Measurements from ENCODE around the gene MAP7D2. TPM values are rescaled to one million over a fixed set of nuclear protein-coding genes. Genes with fewer than 3 reads are reported as not detected.

The MAP7D2 gene
- total RNA-seq, 1 donor from 2014 or later, result 0.98 TPM

DNA sequence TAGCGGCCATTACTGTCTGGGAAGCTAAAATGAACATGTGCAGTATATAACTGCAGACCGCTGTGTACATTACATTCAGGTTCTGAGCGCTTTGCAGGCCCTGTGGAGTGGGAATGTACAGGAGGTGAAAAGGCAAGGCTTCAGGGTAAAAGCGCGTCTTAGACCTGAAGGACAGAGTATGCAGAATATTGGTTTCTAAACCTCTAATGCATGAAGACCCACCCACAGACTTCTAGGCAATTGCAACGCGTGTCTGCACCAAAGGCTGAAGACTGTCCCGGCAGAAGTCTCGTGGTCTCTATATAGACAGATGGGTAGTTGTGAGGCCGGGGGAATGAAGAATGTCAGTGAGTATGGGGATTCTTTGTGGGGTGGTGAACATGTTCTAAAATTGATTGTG is 5.4 kb downstream of the MAP7D2 start:
- no peak overlapping the region for H3K27ac ChIP-seq
- no peak for DNase-seq (ENCODE audit: extremely low spot score in 2 of 2)
- TF ChIP-seq POLR2AphosphoS5 (IDR thresholded peaks at IDR 0.05; ENCODE audit: insufficient read depth in 1 of 2, low read depth in 1 of 2) (no peak), POLR2A (IDR thresholded peaks at IDR 0.05) (no peak)
- TF ChIP-seq, protein P1, sequence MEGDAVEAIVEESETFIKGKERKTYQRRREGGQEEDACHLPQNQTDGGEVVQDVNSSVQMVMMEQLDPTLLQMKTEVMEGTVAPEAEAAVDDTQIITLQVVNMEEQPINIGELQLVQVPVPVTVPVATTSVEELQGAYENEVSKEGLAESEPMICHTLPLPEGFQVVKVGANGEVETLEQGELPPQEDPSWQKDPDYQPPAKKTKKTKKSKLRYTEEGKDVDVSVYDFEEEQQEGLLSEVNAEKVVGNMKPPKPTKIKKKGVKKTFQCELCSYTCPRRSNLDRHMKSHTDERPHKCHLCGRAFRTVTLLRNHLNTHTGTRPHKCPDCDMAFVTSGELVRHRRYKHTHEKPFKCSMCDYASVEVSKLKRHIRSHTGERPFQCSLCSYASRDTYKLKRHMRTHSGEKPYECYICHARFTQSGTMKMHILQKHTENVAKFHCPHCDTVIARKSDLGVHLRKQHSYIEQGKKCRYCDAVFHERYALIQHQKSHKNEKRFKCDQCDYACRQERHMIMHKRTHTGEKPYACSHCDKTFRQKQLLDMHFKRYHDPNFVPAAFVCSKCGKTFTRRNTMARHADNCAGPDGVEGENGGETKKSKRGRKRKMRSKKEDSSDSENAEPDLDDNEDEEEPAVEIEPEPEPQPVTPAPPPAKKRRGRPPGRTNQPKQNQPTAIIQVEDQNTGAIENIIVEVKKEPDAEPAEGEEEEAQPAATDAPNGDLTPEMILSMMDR (IDR thresholded peaks at IDR 0.05), result no peak
- no peaks in the 10 kb centered on the region for H3K4me1 ChIP-seq
- H3K9me3 ChIP-seq, result no peaks in the 10 kb centered on the region
- no peaks in the 10 kb centered on the region for H3K27me3 ChIP-seq
- no peaks in the 10 kb centered on the region for H3K36me3 ChIP-seq
- no peak overlapping the region for H3K4me3 ChIP-seq
- intact Hi-C loops (cut with DNase I), result no loop called here

DNA sequence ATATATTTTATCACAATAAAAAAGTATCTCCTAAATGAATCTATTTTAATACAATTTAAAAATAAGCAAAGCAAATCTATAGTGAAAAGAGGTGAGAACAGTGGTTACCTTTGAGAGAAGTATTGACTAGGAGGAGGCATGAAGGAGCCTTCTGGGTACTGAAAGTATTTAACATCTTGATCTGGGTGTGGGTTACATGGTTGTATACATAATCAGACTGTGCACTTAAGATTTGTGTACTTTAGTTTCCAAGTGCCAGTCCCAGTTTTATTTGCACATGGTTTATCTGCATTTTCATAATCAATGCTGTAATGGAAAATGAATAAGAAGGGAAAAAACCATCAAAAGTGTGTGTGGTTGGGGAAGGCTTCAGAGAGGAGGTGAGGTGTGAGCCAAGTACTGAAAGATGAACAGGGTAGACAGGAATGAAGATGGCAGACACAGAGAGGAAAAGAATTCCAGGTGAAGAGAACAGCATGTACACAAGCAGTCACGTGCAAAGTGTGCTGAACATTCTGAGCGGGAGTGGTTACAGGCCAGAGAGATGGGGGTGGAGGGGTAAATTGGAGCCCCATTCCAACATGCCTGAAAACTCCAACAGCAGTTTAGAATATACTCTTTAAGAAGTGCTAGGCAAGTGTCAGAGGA is 14.6 kb downstream of the MAP7D2 start:
- TF ChIP-seq, protein P1 (IDR thresholded peaks at IDR 0.05), result no peak
- TF ChIP-seq POLR2A (IDR thresholded peaks at IDR 0.05) (no peak), POLR2AphosphoS5 (IDR thresholded peaks at IDR 0.05; ENCODE audit: insufficient read depth in 1 of 2, low read depth in 1 of 2) (no peak)
- no peaks in the 10 kb centered on the region for H3K27me3 ChIP-seq
- H3K4me3 ChIP-seq, result no peak overlapping the region
- H3K4me1 ChIP-seq, result no peaks in the 10 kb centered on the region
- intact Hi-C loops (cut with DNase I), result no loop called here
- no peak overlapping the region for H3K27ac ChIP-seq
- no peaks in the 10 kb centered on the region for H3K9me3 ChIP-seq
- DNase-seq (ENCODE audit: extremely low spot score in 2 of 2), result no peak
- H3K36me3 ChIP-seq, result no peaks in the 10 kb centered on the region

DNA sequence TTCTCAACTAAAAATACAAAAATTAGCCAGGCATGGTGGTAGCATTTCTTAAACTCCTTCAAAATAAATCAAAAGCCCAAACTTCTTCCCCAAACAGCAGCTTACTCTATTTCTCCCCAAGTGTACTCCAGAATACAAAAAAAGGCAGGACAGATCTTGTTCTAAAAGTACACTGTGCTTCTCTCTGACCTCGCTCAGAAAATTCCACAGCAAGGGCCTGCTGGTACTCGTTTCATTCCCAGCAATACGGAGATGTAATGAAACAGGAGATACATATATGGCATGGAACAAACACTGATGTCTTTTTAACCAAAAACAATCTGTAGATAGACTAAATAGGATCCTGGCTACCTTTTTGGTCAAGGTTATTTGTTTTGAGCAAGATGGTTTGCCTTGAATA is 25.2 kb downstream of the MAP7D2 start:
- no peaks in the 10 kb centered on the region for H3K4me1 ChIP-seq

DNA sequence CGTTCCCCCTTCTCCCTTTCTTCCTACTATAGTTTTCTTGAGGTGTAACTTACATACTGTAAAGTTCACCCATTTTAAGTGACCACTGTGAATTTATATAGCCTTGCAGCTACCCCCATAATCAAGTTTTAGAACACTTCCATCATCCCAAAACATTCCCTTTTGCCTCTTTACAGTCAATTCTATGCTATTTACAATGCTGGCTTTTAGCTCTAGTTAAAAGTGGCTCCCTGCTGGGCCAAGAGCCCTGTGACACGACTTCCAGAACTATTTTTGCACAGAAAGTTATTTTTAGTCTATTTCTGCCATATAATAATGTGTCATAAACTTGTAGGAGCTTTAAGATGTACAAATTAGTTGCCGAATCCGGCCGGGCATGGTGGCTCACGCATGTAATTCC is 26.9 kb downstream of the MAP7D2 start:
- Histone ChIP-seq H3K9me3 (no peaks in the 10 kb centered on the region), H3K36me3 (no peaks in the 10 kb centered on the region), H3K27ac (no peak overlapping the region), H3K27me3 (no peaks in the 10 kb centered on the region), H3K4me3 (no peak overlapping the region), H3K4me1 (no peaks in the 10 kb centered on the region)
- no peak for DNase-seq (ENCODE audit: extremely low spot score in 2 of 2)
- intact Hi-C loops (cut with DNase I), result no loop called here
- TF ChIP-seq, protein P1 (IDR thresholded peaks at IDR 0.05), result no peak
- TF ChIP-seq POLR2A (IDR thresholded peaks at IDR 0.05) (no peak), POLR2AphosphoS5 (IDR thresholded peaks at IDR 0.05; ENCODE audit: insufficient read depth in 1 of 2, low read depth in 1 of 2) (no peak)

More for the DNA sequence above, 25.2 kb downstream of the MAP7D2 start:
- H3K36me3 ChIP-seq, result no peaks in the 10 kb centered on the region
- H3K9me3 ChIP-seq, result no peaks in the 10 kb centered on the region
- DNase-seq (ENCODE audit: extremely low spot score in 2 of 2), result no peak
- H3K27me3 ChIP-seq, result no peaks in the 10 kb centered on the region
- intact Hi-C loops (cut with DNase I), result no loop called here
- TF ChIP-seq POLR2AphosphoS5 (IDR thresholded peaks at IDR 0.05; ENCODE audit: insufficient read depth in 1 of 2, low read depth in 1 of 2) (no peak), POLR2A (IDR thresholded peaks at IDR 0.05) (no peak)
- TF ChIP-seq, protein P1 (IDR thresholded peaks at IDR 0.05), result no peak
- H3K27ac ChIP-seq, result no peak overlapping the region
- H3K4me3 ChIP-seq, result no peak overlapping the region

DNA sequence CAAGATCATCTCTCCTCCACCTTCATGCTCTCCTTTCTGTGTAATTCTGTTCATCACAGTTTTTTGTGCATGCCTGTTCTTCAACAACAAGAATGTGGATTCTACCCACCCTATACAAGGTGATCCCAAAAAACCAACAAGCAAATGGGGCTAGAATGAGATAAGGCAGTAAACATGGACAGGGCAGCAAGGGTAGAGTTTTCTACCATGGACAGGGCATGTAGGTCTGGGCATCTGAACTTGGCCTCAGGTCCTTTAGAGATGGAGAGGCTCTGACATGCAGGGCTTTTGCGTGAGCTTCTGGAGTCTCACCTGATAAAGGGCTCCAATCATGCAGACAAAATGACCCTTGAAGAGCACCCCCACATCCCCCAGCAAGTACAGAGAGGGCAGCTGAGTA is 36.4 kb downstream of the MAP7D2 start:
- Histone ChIP-seq H3K36me3 (no peaks in the 10 kb centered on the region), H3K27ac (no peak overlapping the region), H3K27me3 (no peaks in the 10 kb centered on the region), H3K9me3 (no peaks in the 10 kb centered on the region), H3K4me3 (no peak overlapping the region), H3K4me1 (no peaks in the 10 kb centered on the region)
- TF ChIP-seq POLR2A (IDR thresholded peaks at IDR 0.05) (no peak), POLR2AphosphoS5 (IDR thresholded peaks at IDR 0.05; ENCODE audit: insufficient read depth in 1 of 2, low read depth in 1 of 2) (no peak)
- TF ChIP-seq, protein P1 (IDR thresholded peaks at IDR 0.05), result no peak
- no peak for DNase-seq (ENCODE audit: extremely low spot score in 2 of 2)
- intact Hi-C loops (cut with DNase I), result no loop called here
